GM20431 (cell line): Measurements from ENCODE around the gene NOL4L.

Experiments
- in situ Hi-C: fragments of 300-500 bp; cut with MseI, MboI; formaldehyde crosslinking; loops from one replicate; pipeline ENCODE4 v1.15.0; 2020; ENCODE audit warnings: low sequenced_read_pairs; ENCODE audit not compliant: unreplicated experiment

Gene NOL4L

DNA sequence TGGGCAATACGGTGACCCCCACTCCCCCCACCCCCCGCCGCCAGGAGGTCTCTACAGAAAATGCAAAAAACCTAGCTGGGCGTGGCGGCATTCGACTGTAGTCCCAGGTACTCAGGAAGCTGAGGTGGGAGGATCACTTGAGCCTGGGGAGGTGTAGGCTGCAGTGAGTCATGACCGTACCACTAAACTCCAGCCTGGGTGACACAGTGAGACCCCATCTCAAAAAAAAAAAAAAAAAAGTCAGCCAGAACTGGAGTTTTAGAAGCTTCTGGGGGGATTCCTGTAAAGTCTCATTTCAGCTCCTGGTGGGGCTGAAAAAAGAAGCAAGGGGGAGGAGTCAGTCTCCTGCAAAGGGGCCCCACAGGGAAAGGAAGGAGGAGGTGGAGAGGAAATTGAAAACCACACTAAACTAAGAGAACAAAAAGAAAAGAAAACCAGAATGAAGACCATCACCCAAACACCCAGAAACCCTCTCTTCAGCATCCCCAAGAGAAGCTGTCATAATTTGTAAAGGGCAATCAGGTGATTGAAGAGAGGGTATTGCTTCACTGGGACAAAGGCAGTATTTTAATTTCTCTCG is 50.4 kb downstream of the NOL4L start:
- in situ Hi-C loops: loop anchor here (25.0 kb wide), 1 partner anchor 228 kb away; the partner anchor contains the start of gene DNMT3B

DNA sequence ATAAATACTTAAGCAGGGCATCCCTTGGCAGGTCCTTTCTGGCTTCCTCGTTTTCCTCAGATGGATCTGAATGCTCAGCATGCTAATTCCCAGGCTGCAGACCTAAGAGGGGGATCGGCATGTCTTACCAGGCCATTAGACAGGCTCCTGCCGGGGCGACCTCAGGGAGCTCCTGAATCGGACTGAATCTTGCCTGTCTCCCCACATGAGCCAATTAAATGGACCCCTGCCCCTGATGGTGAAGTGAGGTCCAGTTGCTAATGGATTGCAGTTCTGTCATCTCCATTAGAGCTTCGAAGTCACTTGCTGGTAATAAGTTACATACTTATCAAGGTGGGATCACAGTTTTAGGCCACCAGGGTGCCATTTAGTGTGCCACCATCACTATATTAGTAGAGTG is 51.4 kb downstream of the NOL4L start:
- in situ Hi-C loops: loop anchor here (25.0 kb wide), 1 partner anchor 229 kb away; the partner anchor contains the start of gene DNMT3B

DNA sequence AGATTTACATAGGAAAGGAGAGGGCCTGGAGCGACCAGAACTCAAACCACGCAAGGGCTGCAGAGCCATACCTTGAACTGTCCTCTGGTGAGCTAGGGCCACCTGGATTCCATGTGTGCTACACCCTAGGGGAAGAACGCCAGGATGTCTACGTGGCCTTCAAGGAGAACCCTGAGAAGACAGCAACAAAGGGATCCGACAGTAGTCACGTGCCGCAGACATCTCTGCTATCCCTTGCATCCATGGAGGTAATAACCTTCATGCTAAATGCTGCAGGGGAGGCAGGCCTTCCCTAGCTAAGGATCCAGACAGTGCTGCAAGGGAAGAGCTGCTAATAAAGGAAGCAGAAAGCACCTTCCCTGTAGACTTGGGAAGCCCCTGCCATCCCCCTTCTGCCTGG is 52.9 kb downstream of the NOL4L start:
- in situ Hi-C loops: loop anchor here (25.0 kb wide), 1 partner anchor 230 kb away; the partner anchor contains the start of gene DNMT3B

DNA sequence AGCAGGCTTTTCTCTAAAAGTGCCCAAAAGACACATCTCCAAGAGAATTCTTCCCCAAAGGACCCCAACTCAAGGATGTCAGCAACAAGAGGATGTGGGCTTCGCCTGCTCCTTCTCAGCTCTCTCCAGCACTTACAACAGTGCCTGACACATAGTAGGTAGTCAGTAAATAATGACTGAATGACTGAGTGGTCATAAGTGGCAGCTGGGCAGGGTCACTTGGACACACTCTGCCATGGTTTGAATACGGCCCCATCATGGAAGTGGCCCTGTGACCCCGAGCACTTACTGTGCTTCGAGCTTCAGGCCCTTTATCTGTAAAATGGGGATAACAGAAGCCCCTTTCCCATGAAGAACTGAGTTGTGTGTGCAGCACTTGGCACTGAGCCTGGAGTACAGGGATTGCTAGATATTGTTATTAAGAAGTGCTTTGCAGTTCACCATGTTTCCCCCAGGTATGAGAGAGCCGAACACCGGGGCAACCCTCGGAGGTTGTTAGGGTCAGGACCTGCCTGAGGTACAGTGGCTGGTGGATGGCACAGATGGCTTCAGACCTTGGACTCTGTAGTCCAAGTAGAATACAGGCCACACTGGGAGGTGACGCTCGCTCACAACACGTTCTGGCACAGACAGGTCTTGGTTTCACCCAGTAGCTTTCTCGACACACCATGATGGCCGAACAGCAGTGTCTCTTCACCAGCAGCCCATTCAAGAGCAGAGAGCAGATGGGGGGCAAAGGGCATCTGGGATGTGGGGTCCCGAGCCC is 56.0 kb downstream of the NOL4L start:
- in situ Hi-C loops: loop anchor here (25.0 kb wide), 1 partner anchor 233 kb away; the partner anchor contains the start of gene DNMT3B

DNA sequence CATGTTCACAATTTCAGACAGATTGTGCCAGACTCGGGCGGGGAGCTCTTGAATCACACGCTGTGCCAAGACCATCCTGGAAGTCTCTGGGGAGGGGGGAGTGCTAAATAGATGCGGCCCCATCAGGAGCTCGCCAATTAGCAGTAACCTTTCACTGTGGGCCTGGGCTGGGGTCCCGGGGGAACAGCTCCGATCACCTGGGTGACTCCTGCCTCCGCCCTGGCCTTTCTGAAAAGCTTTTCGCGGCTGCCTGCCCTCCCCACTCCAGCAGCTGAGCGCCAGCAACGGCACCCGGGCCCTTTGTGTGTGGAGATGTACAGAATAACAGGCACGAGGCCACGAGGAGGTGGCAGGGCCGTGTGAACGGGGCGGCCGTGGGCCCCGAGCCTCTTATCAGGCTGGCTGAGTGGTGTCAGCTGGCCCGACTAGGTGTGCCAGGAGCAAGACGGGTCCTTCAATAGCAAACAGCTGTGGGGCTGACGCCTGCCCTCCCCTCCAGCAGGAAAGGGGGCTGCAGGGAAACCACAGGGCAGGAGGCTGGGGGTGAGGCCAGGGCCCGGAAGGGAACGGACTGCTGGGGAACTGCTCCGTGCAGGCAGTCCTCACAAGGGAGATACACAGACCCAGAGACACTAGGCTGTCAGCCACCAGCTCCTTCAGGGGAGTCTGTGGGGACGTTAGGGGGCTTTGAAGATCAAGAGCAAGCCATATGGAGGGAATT is 56.8 kb downstream of the NOL4L start:
- in situ Hi-C loops: loop anchor here (25.0 kb wide), 1 partner anchor 234 kb away; the partner anchor contains the start of gene DNMT3B

DNA sequence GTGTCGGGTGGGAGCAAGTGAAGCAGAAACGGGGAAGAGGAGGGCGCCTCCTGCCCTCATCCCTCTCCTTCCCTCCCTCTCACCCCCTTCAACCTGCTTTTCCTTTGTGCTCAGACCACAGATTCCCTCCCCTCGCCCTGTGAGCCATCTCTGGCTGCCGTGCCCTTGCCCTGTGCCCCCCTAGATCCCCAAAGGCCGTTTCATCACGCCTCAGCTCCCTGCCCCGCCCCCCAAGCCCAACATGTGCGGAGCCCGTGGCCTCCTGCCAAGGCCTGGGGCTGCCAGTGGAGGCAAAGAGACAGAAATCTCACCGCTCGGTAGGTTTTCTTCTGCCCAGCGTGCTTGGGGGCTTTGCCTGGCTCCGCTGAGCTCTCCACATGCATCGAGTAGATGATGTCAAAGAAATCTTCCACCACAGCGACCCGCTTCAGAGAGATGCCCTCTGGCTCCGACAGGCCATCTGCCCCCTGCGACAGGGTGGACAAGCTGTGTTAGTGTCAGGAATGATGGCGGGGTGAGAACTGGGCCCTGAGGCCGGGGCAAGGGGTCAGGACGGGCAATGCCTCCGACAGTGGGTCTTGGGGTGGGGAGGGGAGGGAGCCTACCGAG is 57.6 kb downstream of the NOL4L start:
- in situ Hi-C loops: loop anchor here (25.0 kb wide), 1 partner anchor 235 kb away; the partner anchor contains the start of gene DNMT3B

DNA sequence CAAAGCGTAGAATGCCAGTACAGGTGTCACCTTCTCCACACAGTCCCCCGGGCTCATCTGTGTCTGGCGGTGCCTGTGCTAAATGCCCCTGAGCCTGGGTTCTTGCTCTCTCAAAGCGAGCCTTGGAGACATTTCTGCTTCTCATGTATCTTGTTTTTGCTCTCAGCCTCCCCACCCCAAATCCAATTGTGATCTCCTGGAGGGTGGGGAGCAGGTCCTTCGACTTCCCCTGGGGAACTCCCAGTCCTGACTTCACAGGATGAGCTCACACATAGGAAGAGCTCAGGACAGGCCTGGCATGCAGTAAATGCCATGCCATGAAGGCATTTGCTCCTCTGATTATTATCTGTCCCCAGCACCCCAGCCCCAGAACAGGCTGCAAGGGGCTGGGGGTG is 58.1 kb downstream of the NOL4L start:
- in situ Hi-C loops: loop anchor here (25.0 kb wide), 1 partner anchor 235 kb away; the partner anchor contains the start of gene DNMT3B

DNA sequence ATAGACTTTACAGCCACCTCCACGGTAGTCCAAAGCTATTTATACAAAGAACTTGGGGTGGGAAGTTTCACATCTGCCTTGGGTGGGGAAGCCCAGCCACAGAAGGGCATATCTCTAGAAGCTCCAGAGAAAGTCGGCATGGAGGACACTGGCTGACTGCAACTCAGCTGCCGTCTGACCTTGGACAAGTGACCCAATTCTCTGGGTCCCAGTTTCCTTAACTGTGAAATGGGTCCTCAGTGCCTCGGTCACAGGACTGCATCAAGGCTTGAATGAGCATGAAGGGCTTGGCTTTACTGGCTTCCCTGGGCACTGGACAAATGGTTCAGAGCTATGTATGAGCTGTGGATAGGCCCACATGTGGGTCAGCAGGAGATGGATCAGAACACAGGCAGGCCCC is 58.6 kb downstream of the NOL4L start:
- in situ Hi-C loops: loop anchor here (25.0 kb wide), 1 partner anchor 236 kb away; the partner anchor contains the start of gene DNMT3B

DNA sequence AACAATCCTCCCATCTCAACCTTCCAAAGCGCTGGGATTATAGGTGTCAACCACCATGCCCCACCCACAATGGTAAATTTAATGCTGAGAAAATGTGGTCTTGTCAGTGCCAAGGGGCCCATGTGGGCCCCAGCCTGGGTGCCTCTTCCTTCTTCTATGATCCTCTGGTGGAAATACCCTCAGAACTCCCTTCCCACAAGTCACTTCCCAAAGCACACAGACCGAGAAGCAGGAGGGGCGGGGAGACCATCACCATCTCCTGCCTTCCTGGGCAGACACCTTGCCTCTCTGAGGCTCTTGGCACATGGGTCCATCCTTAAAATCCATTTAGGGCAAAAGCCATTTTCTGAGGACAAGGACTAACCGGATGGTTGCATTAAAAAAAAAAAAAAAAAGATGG is 59.0 kb downstream of the NOL4L start:
- in situ Hi-C loops: loop anchor here (25.0 kb wide), 1 partner anchor 236 kb away; the partner anchor contains the start of gene DNMT3B

DNA sequence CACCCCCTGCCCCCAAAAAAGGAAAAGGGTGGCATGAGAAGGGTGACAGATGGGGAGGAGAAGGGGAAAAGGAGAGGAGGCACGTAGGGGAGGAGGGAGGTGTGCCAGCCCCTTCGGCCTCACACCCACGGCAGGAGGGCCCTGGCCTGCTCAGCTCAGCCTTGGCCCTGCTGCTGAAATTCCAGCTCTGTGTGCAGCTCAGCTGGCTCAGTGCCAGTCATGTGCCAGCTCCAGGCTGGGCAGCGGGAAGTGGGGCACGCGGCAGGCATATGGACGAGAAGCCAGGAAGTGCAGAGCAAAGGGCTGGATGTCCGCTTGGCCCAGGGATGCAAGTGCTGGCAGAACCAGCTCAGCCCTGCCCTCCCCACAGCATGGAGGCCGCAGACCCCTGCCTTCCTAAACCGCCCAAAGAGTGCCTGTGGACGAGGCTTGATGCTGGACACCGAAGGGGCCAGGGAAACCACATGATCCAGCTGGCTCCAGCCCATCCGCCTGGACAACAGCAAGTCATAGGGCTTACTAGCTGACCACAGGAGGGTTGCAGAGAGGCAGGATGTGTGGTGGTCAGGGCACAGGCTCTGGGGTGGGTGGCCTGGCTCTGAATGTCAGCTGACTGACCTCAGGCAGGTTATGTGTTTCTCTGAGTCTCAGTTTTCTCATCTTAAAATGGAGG is 60.2 kb downstream of the NOL4L start:
- in situ Hi-C loops: loop anchor here (25.0 kb wide), 1 partner anchor 237 kb away; the partner anchor contains the start of gene DNMT3B

DNA sequence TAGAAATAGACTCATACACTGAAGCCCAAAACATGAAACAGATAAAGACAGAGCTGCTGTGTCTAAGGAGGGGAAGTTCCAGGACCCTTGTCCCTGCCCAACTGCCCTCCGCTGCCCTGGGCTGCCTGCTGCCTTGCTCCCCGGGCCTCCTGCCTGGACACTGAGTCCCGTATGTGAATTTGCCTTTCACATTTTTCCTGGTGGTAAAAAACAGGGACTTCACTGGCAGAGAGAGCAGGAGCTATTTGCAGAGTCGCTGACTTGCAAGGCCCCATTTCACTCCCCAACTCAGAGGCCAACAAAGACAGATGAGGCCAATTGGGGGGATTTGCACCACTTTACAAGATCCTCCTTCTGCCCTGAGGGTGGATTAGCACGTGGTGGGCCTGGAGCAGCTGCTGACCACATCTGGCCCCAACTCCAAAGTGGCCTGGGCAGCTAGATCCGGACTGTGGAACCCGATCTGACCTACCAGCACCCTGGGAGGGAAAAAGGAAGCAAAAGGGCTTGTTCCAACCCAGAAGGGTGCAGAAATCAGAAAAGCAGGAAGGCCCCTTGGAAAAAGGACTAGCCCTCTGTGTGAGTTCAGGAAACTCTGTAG is 61.4 kb downstream of the NOL4L start:
- in situ Hi-C loops: no loop called here

DNA sequence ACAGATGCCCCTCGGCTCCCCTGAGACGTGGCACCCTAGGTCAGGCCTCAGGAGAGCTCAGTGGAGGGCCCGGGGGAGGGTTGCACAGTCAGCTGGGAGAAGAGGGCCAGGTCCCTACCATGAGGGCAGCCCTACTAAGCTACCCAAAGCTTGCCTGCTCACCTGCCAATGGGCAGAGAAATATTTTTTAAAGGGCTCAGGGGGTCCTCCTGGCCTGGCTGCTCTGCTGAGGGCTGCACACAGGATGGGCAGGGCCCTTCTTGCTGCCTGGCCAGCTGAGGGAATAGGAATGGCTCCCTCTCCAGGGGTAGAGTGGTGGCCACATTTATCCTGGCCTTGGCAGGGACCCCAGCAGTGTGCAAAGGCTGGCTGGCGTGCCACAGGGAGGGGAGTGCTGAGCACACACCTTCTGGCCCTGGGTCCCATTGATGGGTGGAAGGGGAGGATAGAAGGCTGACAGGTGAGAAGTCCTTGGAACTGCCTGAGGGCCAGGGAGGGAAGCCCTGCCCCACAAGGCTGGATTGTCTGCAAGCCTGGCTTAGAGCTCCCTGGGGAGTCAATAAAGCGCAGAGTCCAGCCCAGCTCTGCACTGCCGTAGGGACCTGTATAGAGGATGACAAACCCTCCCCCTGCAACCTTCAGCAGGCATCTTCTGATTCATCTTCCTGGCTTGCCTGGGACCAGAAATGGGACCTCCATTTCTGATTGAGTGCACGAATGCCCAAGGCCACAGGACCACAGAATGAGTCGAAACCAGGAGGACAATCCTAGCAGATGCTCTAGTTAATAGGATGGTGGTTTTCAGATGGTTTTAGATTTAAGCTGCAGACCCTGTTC is 62.1 kb downstream of the NOL4L start:
- in situ Hi-C loops: no loop called here

DNA sequence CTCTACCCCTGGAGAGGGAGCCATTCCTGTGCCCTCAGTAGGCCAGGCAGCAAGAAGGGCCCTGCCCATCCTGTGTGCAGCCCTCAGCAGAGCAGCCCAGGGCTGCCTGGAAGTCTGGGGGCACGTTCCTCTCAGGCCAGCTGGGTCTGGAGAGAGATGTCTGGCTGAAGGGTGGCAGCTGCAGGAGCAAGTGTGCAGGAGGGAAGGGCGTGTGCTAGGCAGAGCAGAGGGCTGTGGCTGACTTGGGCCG is 62.7 kb downstream of the NOL4L start:
- in situ Hi-C loops: no loop called here

DNA sequence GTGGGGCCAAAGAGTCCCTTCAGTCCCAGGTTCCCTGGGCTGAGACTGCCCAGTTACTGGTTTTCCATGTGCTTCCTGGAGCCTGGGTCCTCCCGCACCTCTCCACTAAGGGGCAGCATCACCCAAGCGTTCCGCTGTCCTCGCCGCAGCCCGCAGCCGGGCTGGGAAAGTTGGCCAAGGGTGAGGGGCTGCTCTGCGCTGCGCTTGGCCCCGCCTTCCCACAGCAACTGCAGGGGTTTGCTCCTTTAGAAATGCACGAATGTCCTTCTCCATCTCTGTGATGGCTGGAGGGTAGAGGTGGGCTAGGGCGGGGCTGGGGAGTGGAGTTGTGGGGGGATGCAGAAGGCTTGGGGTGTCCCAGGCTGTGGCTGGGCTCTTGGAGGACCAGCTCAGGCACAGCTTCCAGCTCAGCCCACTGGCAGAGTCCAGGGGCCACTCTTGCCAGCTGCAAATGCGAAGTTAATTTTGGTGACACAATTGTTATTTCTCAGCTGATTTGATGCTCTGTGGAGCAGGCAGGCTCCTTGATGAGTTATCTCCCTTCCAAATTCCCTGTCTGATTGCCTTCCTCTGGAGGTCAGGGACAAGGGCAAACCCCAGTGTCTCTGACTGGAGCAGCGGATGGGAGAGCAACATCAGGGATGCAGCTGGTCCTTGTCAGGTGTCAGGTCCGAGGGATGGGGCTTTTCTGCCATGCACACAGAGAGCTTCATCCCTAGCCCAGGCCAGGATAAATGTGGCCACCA is 63.2 kb downstream of the NOL4L start:
- in situ Hi-C loops: no loop called here

DNA sequence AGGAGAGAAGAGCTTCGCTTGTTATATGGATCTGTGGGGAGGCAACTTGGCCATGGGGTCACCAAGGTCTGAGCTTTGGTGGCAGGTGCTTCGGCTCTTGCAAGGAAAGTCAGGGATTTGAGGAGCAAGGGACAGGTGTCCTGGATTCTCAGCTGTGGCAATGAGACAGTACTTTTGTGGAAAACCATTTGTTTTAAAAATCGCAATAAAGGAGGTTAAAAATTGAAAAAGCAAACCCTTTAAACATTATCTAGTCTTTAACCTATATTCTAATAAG is 64.3 kb downstream of the NOL4L start:
- in situ Hi-C loops: no loop called here

DNA sequence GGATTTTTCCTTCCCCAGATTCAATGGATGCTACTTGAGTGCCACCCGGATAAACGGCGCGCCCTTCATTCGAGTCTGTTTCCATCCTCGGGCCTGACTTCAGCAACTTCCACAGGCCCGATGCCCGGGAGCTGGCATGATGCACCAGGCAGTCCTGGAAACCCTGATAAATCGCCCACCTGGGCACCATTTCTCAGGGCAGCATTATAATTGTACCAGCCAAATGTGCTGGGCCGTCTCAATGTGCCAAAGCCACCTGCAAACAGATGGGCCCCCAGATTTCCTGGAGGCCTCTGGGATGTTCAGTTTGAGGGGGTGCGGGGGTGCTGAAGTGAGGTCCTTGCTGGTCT is 65.8 kb downstream of the NOL4L start:
- in situ Hi-C loops: loop anchor here (5.0 kb wide), 1 partner anchor 133 kb away; no protein-coding TSS in a partner anchor

DNA sequence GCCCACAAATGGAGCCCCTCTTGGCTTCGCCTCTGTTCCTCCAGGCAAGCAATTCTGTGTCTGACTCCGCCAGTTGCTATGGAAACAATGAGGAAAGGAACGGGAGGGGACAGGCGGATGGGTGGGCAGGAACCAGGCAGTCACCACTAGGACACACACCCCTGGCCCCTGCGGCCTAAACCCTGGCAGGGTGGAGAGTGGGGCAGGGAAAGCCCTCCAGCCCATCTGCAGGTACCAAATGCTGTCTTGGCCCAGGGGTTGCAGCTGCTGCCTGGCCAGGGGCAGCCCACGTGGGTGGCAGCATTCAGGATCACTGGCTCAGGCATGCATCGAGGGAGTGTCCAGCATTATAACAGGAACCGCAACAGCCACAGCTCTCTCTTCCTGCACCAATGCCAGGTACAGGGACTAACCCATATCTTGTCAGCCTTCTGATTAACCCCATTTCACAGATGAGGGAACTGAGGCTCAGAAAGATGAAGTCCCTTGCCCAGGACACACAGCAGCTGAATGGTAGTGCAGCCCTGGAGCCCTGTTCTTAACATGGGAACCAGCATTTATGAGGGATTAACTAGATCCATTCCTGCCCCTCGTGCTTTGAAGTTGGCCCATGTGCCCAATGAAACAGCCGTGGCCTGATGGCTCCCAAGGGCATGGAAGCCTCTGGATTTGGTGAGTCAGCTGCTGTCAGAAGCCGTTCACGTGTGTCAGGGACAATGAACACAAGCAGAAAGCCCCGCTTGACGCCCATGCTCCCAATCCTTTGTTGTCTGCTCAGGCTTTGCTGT is 66.3 kb downstream of the NOL4L start:
- in situ Hi-C loops: loop anchor here (5.0 kb wide), 1 partner anchor 134 kb away; no protein-coding TSS in a partner anchor
